Measurements from ENCODE around the gene LDOC1.
"Not testable (repeated sequence)": the region's sequence is repeated elsewhere in the genome, so short reads cannot be mapped to it uniquely, and the experiment has no call there.

LDOC1 gene

GRCh38 chrX:141176586-141177451, at the start of gene LDOC1:
Gene LDOC1, minus strand, starts transcription at chrX:141177129. Its CDS starts 108 bp downstream, at chrX:141177021.
- DNase-seq = no peak

- DNase-seq = no peak
Measured at GRCh38 chrX:141221611-141222010, 44.7 kb upstream of the LDOC1 start.

DNA sequence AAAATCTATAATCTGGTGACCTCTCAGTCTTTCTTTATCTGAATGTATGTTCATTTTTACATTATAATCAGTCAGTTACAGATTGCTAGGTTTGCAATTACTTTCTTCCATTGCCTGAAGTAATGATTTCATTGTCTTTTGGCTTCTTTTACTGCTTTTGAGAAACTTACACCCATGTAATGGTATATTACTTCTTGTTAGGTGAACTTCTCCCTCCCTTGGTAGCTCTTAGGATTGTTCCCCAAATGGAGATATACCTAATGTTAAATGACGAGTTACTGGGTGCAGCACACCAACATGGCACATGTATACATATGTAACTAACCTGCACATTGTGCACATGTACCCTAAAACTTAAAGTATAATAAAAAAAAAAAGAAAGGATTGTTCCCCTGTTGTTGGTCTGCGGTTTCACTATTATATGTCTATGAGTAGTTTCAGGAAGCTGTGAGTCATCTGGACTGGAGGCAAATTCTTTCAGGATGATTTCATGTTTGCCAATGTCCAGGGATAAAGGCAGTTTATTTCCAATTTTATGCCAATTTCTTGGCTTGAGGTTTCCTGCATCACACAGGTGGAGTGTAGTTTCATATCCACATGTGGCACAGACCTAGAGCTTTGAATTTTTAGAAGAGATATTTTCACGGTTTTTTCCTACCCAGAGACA, 43.5 kb upstream of the LDOC1 start:
- DNase-seq = no peak

GRCh38 chrX:141214196-141214595, 37.3 kb upstream of the LDOC1 start:
- no peak for DNase-seq

GRCh38 chrX:141201962-141202361, 25.0 kb upstream of the LDOC1 start:
- no peak for DNase-seq

DNA sequence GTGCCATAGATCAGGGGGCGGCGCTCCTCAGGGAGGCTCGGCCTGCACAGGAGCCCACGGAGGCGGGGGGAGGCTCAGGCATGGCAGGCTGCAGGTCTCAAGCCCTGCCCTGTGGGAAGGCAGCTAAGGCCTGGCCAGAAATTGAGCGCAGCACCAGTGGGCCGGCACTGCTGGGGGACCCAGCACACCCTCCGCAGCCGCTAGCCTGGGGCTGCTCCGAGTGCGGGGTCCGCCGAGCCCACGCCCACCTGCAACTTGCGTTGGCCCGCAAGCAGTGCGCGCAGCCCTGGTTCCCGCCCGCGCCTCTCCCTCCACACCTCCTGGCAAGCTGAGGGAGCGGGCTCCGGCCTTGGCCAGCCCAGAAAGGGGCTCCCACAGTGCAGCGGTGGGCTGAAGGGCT, 11.6 kb upstream of the LDOC1 start:
- DNase-seq = not testable (repeated sequence)

DNA sequence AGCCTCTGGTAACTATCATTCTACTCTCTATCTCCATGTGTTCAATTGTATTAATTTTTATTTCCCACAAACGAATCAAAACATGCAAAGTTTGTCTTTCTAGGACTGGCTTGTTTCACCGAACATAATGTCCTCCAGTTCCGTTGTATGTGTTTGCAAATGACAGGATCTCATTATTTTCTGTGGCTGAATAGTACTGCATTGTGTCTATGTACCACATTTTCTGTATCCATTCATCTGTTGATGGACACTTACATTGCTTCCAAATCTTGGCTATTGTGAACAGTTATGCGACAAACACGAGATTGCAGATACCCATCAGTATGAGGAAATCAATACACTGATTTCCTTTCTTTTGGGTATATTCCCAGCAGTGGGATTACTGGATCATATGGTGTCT, 8.4 kb upstream of the LDOC1 start:
- DNase-seq = no peak

DNA sequence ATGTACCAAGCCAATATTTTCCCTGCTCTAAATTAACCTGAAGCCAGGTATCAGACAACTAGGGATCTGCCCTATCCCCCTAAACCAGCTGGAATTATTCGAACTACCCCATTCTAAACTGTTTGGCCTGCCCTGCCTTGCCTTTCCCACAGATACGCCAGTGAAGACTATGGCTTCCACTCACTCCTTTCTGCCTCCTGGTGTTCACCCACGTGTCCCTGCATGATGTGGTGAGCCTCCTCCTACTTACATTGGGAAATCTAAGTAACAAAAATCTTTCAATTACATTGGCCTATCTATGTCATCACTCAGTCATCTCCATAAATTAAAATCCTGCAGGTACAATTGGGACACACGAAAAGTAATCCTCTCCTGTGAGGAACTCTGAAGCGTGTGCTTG, 6.1 kb upstream of the LDOC1 start:
- no peak for DNase-seq

DNA sequence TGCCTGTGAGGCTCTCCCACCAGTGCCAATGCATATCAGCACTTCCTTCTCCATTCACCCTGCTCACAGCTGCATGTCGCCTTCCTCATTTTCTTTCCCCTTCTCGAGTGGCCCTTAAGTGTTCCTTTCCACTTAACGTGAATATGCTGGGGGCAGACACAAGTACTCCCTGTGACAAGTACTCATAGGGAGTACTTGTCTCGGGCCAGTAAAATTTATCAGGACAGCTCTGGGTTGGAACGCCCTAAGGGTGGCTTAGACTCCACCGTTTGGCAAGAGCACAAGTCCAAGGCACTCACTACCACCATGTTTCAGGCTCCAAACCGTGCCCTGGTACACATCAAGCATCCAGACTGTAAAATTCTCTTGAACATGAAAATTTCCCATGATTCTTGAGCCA, 3.9 kb upstream of the LDOC1 start:
- DNase-seq = no peak

DNA sequence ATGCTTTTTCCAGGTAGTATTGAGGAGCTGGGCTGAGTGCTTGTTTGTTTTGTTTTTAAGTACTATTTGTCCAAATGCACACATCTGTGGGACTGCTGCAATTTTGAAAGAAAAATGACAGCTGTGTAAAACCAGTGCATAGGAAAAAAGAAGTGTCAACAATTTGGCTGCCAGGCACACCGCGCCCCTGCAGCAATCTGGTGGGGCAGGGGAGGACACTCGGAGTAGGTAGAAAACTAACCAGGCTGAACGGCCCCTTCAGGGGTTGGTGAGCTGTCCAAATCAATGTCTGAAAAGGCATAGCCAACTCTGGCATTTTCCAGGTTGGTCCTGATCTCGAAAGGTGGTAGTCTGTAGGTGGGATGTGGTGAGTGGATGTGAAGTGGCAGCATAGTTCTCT, 1.1 kb downstream of the LDOC1 start:
- no peak for DNase-seq

GRCh38 chrX:141164406-141164805, 12.5 kb downstream of the LDOC1 start:
- no peak for DNase-seq

DNA sequence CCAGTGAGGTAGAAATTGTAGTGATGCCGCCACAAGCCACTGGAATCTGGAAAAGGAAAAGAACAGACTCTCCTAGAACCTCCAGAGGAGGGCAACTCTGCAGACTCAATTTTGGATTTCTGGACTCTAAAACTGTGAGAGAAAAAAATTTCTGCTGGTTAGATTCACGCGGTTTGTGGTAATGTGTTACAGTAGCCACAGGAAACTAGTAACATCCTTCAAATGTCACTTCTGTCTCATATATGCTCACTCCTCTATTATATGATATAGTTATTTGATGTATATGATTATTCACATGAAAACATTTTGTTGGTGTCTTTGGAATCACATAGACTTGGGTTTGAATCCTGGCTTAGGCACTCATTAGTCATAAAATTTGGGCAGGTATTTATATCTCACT, 18.8 kb downstream of the LDOC1 start:
- no peak for DNase-seq

DNA sequence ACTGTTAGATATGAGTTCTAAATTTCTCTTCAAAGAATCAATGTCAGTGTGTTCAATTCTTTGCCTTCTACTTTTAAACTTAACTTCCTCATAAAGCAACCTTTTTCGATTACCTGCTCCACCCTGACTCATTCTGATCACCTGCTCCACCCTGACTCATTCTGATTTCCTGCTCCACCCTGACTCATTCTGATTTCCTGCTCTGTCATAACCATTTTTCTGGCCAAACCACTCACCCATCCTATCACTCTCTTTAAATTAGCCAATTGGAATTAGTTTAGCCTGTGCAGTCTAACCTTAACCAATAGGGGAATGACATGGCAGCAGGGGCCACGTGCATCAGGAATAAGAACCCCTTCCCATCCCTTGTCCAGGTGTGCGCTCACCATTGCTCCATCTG, 21.7 kb downstream of the LDOC1 start:
- not testable (repeated sequence) for DNase-seq

DNA sequence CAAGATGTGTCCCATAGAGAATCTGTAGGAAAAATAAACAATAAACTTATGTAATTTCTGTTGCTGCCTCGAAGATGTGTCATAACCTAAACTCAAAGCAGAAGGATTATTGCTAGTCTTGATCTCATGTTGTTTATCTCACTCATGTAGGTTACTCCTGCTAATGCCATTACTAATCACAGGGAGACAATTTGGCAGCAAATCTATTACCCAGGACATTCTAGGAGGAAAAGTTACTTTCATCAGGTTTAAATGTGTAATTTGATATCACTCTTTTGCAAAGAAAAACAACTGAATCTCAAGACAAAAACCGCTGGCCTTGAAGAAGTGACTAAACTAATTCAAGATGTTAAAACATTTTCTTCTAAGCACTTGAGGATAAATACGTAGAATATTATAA, 34.0 kb downstream of the LDOC1 start:
- DNase-seq = no peak

DNA sequence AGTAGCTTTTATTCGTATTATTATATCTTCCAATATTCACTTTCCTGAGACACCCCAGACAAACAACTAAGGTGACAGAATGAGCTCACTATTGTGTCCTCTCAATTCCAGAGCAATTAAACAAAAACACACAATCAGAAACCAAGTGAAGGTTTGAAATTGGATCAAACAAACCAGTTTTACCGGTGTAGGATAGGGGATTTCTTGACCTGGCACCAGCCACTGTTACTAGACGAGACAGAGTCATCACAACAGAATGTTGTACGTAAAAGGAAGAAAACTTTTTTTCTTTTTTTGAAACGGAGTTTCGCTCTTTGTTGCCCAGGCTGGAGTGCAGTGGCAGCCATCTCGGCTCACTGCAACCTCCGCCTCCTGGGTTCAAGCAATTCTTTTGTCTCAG, 43.7 kb downstream of the LDOC1 start:
- no peak for DNase-seq

GRCh38 chrX:141127146-141127545, 49.8 kb downstream of the LDOC1 start:
- DNase-seq = no peak
